ENCODE data around the gene FEN1. TPM values are rescaled to one million over a fixed set of nuclear protein-coding genes. Genes with fewer than 3 reads are reported as not detected.
A peak's percentile ranks its signal among the peaks of the same experiment; 100 is the strongest.

The FEN1 gene
- total RNA-seq, 4 donors from 2014 or later = 4.5 to 11.0 (median 4.6) TPM

GRCh38 chr11:61749591-61750217 is 43.0 kb upstream of the FEN1 start:
- H3K27ac ChIP-seq = peak overlapping the region in 1 of 4 donors; percentile 35

GRCh38 chr11:61750631-61751273 is 42.0 kb upstream of the FEN1 start:
- WGBS, 2 donors = 95 to 96% methylated on average over 5 of the region's 5 CpGs
- DNase-seq (ENCODE audit: low spot score in 2 of 2) = no peak
- no peaks in the 10 kb centered on the region for H3K36me3 ChIP-seq
- no peaks in the 10 kb centered on the region for H3K9me3 ChIP-seq
- no peak overlapping the region for H3K27ac ChIP-seq
- H3K27me3 ChIP-seq = peaks cover 0 to 5% of the 10 kb centered on the region in 2 donors
- H3K4me1 ChIP-seq = peaks cover 0 to 44% (median 18%) of the 10 kb centered on the region in 4 donors
- H3K4me3 ChIP-seq = no peak overlapping the region
- TF ChIP-seq CTCF (IDR thresholded peaks at IDR 0.05) (no peak), POLR2A (IDR thresholded peaks at IDR 0.05) (no peak), EP300 (IDR thresholded peaks at IDR 0.05) (no peak)

More at GRCh38 chr11:61749591-61750217, 43.0 kb upstream of the FEN1 start:
- no peaks in the 10 kb centered on the region for H3K9me3 ChIP-seq
- peaks cover 0 to 50% (median 18%) of the 10 kb centered on the region in 4 donors for H3K4me1 ChIP-seq
- peaks cover 0 to 5% of the 10 kb centered on the region in 2 donors for H3K27me3 ChIP-seq
- DNase-seq (ENCODE audit: low spot score in 2 of 2) = no peak
- H3K36me3 ChIP-seq = peaks cover 0 to 4% (median 0%) of the 10 kb centered on the region in 3 donors
- no peak overlapping the region for H3K4me3 ChIP-seq
- WGBS, 2 donors = 24 to 31% methylated on average over 21 of the region's 21 CpGs
- TF ChIP-seq CTCF (IDR thresholded peaks at IDR 0.05) (no peak), EP300 (IDR thresholded peaks at IDR 0.05) (no peak), POLR2A (IDR thresholded peaks at IDR 0.05) (no peak)

- Histone ChIP-seq H3K4me1 (peaks cover 0 to 45% (median 18%) of the 10 kb centered on the region in 4 donors), H3K4me3 (no peak overlapping the region), H3K9me3 (no peaks in the 10 kb centered on the region), H3K36me3 (no peaks in the 10 kb centered on the region), H3K27me3 (peaks cover 0 to 5% of the 10 kb centered on the region in 2 donors), H3K27ac (no peak overlapping the region)
- no peak for TF ChIP-seq CTCF (IDR thresholded peaks at IDR 0.05)
- TF ChIP-seq EP300 (IDR thresholded peaks at IDR 0.05) = no peak
- no peak for TF ChIP-seq POLR2A (IDR thresholded peaks at IDR 0.05)
- 82 to 84% methylated on average over 14 of the region's 14 CpGs for WGBS, 2 donors
- no peak for DNase-seq (ENCODE audit: low spot score in 2 of 2)
Measured at GRCh38 chr11:61751384-61751783, 41.3 kb upstream of the FEN1 start.

- Histone ChIP-seq H3K9me3 (no peaks in the 10 kb centered on the region), H3K36me3 (no peaks in the 10 kb centered on the region), H3K27ac (peak within 1 kb of the TSS in 3 of 4 donors; percentile 27 to 76 (median 68)), H3K4me3 (peak within 1 kb of the TSS; percentile 42 to 63 (median 48)), H3K27me3 (peaks cover 0 to 5% of the 10 kb centered on the region in 2 donors), H3K4me1 (peaks cover 0 to 49% (median 21%) of the 10 kb centered on the region in 4 donors)
- DNase-seq (ENCODE audit: low spot score in 2 of 2) = no peak
- WGBS, 2 donors = 0 to 3% methylated on average over 20 to 42 of the region's 93 CpGs
- no peak for TF ChIP-seq POLR2A (IDR thresholded peaks at IDR 0.05)
- TF ChIP-seq CTCF (IDR thresholded peaks at IDR 0.05) = peak; percentile 38 to 80 (median 65)
Measured at GRCh38 chr11:61752117-61752924, 40.4 kb upstream of the FEN1 start, which contains the start of gene MYRF. Gene MYRF (plus strand): TSS chr11:61752636. CDS start chr11:61752745, 109 bp downstream.
